Ecto neural progenitor cell (in vitro differentiated cells): ENCODE measurements around the gene SYVN1.

Source experiments
- DNase-seq: peaks from one replicate; pipeline ENCODE4 v3.0.0-alpha.2; 2018; ENCODE audit warnings: low spot score

The SYVN1 gene

GRCh38 chr11:65087827-65088226, 46.5 kb downstream of the SYVN1 start:
- no peak for DNase-seq

- DNase-seq, result no peak
Measured at GRCh38 chr11:65087216-65087615, 47.1 kb downstream of the SYVN1 start.

GRCh38 chr11:65086809-65087208, 47.5 kb downstream of the SYVN1 start:
- DNase-seq, result no peak

- no peak for DNase-seq
Measured at GRCh38 chr11:65085446-65085845, 48.9 kb downstream of the SYVN1 start.

- no peak for DNase-seq
Measured at GRCh38 chr11:65084598-65085375, 49.5 kb downstream of the SYVN1 start.

GRCh38 chr11:65083834-65084597, 50.3 kb downstream of the SYVN1 start, which contains the start of the genes CDCA5 and ZFPL1:
Gene CDCA5, minus strand, starts transcription at chr11:65084040. Its CDS starts 62 bp downstream, at chr11:65083978.
Gene ZFPL1, plus strand, starts transcription at chr11:65084222. Its CDS starts 477 bp downstream, at chr11:65084699.
- peak; percentile 97 for DNase-seq

- DNase-seq, result no peak
Measured at GRCh38 chr11:65083134-65083833, 51.0 kb downstream of the SYVN1 start.

- no peak for DNase-seq
Measured at GRCh38 chr11:65078786-65079342, 55.5 kb downstream of the SYVN1 start.

GRCh38 chr11:65078151-65078550, 56.2 kb downstream of the SYVN1 start:
- DNase-seq, result no peak

GRCh38 chr11:65077451-65077850, 56.9 kb downstream of the SYVN1 start:
- no peak for DNase-seq
